OCI-M2 (cell line): ENCODE results near the gene GLIPR2.

Experiments used
- DNase-seq: peaks from one replicate; lab custom pipeline; 2025; ENCODE audit not compliant: unreplicated experiment; lab: John Stamatoyannopoulos, UW

GLIPR2 gene

DNA sequence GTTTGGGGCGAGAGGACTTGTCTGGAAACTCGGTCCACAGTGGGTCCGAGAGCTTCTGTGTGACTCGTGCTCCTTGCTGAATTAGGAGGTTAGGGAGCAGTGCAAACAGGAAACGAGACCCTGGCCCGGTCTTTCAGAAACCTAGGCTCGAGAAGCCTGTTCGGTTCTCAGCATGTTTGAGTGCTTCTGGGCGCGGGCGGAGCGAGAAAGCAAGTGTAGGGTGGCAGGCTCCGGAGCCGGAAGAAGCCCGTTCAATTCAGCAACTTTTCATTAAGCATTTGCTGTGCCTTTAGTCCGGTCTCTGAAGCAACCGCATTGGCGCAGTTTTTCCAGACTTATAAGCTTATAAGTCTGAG is 54.7 kb downstream of the GLIPR2 start:
- DNase-seq, result no peak

DNA sequence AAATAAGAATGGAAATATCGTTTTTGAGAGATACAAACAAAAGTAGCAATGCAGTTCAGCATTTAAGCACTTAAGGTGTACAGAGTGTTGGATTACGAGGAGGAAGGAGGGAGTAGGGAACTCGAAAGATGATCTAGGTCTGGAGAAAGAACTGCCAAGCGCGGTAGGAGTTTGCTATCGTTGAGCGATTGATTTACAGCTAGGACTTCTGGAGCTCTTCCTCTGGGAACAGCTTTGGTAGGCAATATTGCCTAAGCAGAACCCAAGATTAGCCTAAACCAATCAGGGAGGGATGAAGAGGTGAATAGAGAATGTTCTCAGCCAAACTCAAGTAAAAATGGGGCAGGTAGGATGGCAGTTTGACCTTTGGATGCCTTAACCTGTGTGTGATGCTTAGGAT is 55.2 kb downstream of the GLIPR2 start:
- no peak for DNase-seq

DNA sequence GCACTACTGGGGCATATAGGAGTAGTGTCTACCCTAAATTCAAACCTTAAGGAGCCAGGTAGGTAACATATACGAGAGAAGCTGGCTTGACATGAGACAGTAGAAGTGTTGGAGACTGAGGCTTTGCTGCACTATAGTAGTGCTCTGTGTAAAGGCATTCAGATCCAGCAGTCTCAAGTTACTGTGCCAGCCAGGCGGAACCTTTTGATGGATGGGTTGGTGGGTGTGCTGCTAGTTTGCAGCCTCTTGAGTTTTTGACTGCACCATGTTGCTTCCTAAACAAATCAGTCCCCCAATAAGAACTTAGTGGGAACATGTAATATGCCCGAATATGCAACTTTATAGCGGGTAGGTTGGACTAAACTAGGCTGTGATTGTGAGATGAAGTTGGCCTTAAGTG is 55.7 kb downstream of the GLIPR2 start:
- DNase-seq, result no peak

DNA sequence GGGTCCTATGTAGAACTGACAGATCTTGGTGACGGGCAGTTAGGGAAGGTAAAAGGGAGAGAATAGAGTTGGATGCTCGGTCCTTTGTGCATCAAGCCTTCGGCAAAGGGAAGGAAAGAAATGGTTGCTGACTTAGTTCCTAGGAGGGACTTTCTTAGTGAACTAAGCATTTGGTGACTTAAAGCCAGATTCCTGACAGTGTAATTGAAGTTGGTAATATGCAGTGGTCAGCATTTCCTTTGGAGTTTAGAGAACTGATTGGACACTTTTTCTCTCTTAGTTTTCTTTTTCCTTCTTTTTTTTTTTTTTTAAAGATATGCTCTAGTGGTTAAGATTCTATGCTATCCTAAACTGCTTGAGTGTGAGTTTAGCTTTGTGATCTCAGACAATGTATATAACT is 56.5 kb downstream of the GLIPR2 start:
- no peak for DNase-seq

DNA sequence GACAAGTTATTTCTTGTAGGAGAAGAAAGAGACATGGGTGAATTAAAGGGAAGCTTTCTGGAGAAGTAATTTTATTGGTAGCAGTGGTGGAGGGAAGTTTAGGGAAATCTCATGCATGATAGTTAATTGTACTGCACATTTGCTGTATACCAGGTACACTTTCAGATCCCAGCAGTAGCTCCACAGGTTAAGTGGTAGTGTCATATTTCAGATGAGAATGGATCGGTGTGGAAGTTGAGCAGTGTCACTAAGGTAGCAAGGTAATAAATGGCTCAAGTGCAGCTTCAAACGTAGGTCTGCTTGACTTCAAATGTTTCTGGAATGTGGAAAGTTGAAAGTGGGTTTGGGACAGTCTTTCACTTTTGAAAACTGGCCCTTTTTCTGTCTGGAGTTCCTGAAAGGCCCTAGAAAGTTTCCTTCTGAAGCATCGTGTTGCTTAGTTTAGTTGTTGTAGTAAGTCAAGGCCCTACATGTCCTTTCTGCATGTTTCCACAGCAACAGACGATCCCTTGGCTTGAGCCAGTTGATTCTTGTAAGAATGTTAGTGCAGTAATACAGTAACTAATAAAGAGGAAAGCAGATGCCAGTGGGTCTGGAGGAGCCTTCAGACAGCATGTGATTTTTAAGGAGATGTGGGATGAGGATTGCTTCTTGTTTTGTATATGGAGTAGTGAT is 57.9 kb downstream of the GLIPR2 start:
- DNase-seq, result no peak

DNA sequence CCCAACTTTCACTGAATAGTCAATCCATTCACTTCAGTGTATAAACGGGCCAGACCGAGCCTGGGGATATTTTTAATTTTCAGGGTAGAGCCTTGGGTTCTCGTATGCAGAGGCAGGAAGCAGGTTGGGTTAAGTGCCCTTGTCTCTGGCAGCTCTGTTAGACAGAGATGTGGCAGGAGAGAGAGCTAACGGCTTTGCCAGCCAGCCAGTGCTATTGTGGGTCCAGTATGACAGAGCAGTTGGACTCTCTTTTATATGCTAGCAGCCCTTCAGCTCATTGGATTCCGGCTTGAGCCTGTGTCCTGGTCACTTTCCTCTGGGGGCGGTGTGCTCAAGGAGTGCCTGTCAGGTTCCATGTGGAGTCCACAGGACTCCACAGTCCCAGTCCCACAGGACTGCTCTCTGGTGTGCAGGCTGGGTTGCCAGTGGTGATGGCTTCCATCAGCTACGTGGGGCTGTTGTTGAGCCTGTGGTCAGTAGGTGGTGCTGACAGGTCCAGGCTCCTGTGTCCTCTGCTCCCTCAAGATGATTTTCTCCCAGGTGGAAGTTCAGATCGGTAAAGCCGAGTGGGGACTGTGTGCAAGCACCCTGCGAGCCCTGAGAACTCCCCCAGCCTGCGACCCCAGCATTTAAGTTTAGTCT is 68.5 kb downstream of the GLIPR2 start:
- no peak for DNase-seq

DNA sequence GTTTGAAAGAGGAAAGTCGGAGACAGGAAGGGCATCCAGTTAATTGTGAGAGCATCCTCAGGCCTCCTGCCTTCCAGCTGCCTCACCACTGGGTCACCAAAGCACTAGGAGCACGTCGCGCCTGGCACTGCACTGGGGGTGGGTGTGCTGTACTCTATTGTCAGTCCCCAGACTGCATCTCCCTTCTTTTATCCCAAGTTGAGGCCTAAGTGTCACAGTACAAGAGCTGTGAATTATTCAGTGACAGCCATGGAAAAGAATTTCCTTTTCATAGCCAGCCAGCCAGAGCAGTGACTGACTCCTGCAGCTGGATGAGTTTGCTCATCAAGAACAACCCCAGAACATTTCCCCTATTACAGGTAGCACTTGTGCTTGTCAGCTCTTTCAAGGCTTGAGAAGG is 70.5 kb downstream of the GLIPR2 start:
- no peak for DNase-seq

DNA sequence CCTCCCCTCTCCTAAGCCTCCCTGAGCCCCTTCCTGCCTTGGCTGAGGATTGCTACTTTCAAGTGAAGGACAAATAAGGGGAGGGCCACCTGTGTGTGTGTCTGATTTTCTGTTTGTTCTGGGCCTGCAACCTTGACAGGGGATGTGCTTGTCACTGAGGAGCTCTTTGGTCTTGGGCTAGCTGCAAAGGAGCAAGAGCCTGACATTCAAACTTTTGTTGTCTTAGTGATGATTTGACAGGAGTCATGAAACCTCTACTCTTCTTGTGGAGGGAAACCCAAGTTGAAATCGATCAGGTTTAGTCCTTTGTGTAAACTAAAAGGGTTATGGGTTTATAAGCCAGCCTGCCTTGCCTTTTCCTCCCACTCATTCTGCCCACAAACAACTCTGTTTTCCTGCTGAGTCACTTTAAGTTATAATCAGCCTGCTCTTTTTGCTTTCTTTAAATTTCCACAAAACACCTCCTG is 71.0 kb downstream of the GLIPR2 start:
- no peak for DNase-seq

DNA sequence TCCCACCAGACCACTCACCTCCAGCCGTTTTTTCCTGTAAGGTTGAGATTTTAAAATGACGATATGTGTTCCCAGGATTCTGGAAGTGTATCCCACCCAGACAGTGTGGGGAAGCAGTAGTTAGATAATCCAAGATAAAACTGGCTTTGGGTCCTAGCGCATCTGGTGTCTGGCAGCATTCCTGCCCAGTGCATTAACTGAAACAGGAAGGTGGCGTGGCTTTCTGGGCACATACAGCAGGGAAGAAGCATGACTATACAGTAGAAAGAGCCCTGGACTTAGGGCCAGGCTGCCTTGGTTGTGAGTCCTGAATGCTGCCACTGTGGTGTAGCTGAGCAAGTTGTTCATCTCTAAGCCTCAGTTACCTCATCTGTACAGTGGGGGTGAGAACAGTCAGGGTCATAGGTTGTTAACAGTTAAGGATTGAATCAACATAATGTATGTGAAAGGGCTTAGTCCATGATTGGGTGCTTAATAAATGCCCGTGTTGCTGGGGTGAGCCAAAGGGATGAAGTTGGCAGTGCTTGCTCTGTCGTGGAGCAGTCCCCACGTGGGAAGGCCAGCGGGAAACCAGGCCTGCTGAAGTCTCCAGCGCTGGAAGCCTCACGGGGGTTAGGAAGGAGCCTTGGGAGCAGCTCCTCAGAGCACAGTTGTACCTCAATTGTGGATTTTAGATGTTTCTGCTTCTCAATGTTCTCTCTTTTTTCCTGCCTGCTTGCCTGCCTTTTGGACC is 72.2 kb downstream of the GLIPR2 start:
- no peak for DNase-seq

DNA sequence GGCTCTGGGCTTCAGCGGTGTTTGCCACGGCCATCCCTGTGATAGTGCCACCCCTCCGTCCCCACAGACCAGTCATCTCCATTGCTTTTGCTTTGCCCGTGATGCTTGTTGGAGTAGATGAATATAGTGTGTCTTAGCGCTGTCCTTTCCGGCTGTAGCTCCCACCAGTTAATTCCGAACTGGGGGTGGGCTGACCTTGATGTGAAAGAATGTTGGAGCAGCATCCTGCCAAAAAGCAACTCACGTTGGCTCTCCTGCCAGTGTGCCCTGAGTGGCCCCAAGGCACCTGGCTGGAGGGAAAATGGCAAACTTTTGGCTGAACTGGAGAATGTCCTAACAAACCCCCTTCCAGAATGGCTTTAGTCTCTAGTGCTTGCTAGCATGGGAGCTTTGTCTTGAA is 74.2 kb downstream of the GLIPR2 start:
- no peak for DNase-seq

DNA sequence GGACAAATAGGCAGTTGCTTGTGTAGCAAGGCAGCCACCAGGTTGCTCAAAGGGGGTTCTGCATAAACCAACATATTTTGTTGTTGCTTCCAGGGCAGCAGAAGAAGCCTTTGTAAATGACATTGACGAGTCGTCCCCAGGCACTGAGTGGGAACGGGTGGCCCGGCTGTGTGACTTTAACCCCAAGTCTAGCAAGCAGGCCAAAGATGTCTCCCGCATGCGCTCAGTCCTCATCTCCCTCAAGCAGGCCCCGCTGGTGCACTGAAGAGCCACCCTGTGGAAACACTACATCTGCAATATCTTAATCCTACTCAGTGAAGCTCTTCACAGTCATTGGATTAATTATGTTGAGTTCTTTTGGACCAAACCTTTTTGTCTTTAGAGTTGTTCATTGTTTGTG is 75.0 kb downstream of the GLIPR2 start:
- DNase-seq, result no peak

DNA sequence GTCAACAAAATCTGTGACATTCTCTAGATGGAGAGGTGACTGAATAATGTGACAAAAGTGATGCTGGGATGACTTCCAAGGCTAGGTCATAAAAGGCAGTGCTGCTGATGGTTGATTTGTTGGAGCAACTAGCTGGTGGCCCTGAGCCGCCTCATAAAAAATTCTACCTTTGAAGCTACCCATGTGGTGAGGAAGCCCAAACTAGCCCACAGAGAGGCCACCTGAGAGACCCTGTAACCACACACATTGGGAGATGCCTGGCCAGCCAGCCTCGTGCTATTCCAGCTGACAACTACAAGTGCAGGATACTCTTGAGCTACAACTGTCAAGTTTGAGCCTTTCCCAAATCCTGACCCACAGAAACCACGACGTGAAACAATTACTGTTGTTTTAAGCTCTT is 76.9 kb downstream of the GLIPR2 start:
- no peak for DNase-seq
